H54 (cell line): ENCODE measurements around the gene CEP112.

Experiments
- DNase-seq: peaks from one replicate; pipeline ENCODE4 v3.0.0; 2011; ENCODE audit warnings: low spot score, mixed read lengths; ENCODE audit not compliant: insufficient read length
- FAIRE-seq: peaks from 3 replicates; lab custom pipeline; 2011; peaks lifted over from hg19 to GRCh38; lab: Jason Lieb, UNC
- POLR2A ChIP-seq: IDR thresholded peaks from 2 replicates; pipeline ENCODE4 v1.6.1; 2011; ENCODE audit warnings: low read depth, mild to moderate bottlenecking, low read length

The CEP112 gene

DNA sequence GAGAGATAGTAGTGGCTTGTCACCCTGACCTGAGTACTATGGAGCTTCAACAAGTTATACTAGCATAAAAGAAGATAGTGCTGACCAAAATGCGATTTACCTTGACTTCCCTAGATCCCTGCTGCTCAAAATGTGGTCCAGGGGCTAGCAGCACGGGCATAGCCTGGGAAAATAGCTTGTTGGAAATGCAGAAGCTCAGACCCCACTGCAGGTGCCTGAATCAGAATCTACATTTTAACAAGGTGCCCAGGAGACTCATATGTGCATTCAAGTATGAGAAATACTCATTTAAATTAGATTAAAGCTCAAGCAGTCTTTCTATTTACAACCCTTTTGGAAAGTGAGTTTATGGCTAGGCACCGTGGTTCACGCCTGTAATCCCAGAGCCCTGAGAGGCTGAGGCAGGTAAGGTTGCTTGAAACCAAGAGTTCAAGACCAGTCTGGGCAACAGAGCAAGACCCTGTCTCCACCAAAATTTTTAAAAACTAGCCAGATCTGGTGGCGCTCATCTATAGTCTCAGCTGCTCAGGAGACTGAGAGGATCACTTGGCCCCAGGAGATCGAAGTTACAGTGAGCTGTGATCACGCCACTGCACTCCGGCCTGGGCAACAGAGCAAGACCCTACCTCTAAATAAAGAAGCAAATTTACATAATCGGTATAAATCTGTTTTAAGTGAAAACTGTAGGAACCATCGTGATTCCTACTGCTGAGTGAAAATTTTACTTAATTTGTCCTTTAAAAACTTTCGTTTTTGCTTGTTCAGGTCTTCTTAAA, 30.0 kb upstream of the CEP112 start:
- FAIRE-seq (no peak), DNase-seq (no peak)
- TF ChIP-seq POLR2A = no peak

DNA sequence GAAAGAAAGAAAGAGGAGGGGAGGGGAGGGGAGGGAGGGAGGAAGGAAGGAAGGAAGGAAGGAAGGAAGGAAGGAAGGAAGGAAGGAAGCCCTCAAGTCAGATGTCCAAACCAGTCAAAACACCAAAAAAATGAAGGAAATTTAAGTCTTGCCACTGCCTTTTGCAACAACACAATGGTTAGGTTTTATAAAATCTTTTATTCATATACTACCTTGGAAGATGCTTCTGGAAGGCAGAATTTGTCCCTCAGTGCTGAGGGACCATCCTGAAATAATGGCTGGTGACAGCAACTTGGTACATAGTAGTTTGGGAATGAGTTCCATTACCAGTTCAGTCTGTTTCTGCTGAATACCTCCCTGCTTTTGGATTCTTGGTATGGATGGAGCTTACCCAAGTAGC, 29.4 kb upstream of the CEP112 start:
- FAIRE-seq (no peak), DNase-seq (no peak)
- TF ChIP-seq POLR2A = no peak

GRCh38 chr17:66220079-66220835, 28.3 kb upstream of the CEP112 start:
- no peak for FAIRE-seq

GRCh38 chr17:66215529-66215911, 23.6 kb upstream of the CEP112 start:
- DNase-seq (no peak), FAIRE-seq (no peak)
- no peak for TF ChIP-seq POLR2A

More at GRCh38 chr17:66220079-66220835, 28.3 kb upstream of the CEP112 start:
- TF ChIP-seq POLR2A = no peak
- no peak for DNase-seq

GRCh38 chr17:66214884-66215528, 23.1 kb upstream of the CEP112 start:
- no peak for DNase-seq
- TF ChIP-seq POLR2A = no peak
- FAIRE-seq = no peak

- DNase-seq (no peak), FAIRE-seq (no peak)
- no peak for TF ChIP-seq POLR2A
These were observed 19.3 kb upstream of the CEP112 start for GRCh38 chr17:66211047-66211810.

DNA sequence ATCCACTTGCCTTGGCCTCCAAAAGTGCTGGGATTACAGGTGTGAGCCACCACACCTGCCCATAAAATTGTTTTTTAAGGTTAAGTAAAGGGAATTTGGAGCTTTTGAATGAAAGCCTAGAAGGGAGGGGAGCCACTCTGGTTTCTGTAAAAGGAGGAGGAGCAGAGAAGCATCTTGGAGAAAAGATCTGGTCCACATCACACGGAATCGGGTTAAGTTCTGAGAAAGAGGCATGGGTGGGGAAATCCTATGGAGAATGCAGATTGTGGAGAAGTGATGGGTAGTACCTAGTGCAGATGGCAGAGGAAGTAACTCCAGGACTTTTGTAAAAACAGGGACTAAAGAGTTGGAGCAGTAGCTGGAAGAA, 18.3 kb upstream of the CEP112 start:
- DNase-seq (no peak), FAIRE-seq (no peak)
- TF ChIP-seq POLR2A = no peak

DNA sequence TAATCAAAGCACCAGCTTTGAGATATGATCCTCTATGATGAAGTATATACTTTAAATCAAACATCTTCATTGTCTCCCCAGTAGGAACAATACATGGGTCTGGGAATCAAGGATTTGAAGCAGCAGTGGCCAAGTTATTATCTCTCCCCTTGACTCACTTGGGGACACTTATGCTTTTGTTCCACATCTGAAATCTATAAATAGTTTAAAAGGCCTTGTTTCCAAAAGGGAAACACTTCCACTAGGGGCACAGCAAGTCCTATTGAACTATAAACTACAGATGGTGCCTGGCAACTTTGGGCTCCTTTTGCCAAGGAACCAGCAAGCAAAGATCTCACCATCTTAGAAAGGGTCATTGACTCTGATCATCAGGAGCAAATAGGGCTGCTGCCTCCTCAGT, 16.0 kb upstream of the CEP112 start:
- TF ChIP-seq POLR2A = no peak
- FAIRE-seq (no peak), DNase-seq (no peak)

GRCh38 chr17:66203274-66204015, 11.5 kb upstream of the CEP112 start:
- no peak for TF ChIP-seq POLR2A
- no peak for DNase-seq
- no peak for FAIRE-seq

DNA sequence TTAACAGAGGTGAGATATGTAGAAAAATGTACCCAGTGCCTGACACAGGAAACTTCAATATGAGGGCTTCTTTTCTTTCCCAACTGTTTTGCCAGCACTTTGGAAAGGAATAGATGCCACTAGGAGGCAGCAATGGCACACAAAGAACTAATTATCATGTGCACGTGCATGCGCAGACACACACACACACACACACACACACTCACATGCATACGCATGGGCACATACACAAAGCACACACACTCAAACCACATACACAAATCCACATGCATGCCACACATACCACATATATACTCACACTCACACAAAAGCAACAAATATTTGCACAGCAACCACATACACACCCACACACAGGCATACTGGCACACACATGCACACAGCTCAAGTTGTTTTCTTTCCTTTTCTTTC, 8.8 kb upstream of the CEP112 start:
- FAIRE-seq = peak; percentile 88
- no peak for TF ChIP-seq POLR2A
- DNase-seq = peak; percentile 50

GRCh38 chr17:66198242-66198641, 6.3 kb upstream of the CEP112 start:
- FAIRE-seq (no peak), DNase-seq (no peak)
- no peak for TF ChIP-seq POLR2A

DNA sequence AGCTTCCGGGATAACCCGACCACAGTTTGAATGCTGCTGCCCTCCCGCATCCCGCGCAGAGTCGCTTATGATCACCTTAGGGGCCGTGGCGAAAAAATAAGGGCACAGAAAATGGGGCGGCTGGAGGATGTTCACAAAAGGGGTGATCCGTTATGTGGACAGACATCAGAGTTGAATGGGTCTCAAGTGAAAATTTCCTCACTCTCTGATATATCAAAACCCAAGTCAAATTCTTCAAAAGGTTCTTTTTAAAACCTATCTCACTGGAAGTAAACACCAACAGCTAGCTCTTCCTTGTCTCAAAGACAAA, 400 bp upstream of the CEP112 start:
- no peak for DNase-seq
- no peak for TF ChIP-seq POLR2A
- no peak for FAIRE-seq
